Hematopoietic multipotent progenitor cell treated with erythropoietin and hydrocortisone succinate and interleukin-3 and kit ligand, for 8 days (in vitro differentiated cells): ENCODE results near the gene SPNS2.
A peak's percentile ranks its signal among the peaks of the same experiment; 100 is the strongest.

ENCODE experiments used
- DNase-seq: peaks from one replicate; pipeline ENCODE4 v3.0.0-alpha.2; 2015

The SPNS2 gene

GRCh38 chr17:4553669-4554068, 55.0 kb downstream of the SPNS2 start:
- no peak for DNase-seq

GRCh38 chr17:4554441-4554996, 55.8 kb downstream of the SPNS2 start:
- DNase-seq: no peak

DNA sequence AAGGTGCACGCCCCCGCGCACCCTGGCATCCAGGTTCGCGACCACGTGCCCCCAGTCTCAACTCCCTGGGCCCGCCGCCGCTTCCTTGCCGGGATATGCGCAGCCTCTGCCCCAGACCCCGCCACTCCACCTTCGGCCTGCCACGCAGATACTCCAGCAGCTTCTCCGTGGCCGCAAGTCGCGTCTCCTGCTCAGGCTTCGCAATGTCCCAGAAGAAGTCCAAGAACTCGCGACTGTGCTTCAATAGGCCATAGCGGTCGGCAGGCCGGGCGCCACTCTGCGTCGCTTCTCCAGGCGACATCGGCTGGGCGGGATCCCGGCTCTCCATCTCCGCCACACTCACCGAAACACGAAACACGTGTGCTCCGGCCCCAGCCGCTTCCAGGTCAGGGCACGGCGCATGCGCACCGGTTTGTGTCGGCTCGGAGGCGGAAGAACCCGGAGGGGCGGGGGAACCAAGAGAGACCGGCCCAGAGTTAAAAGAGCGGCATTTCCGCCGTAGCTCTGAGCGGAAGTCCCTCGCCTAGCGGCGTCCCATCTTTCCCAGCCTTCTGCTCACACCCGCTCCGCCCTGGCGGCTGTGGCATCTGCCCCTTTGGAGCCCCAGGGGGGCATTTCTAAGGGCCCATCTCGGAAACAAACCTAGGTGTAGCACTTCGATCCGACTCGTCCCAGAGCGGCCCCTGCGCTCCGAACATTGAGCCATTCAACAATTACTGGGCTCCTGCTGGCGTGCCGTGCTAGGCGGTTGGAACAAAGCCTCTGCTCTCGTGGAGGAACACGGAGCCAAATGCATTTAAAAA, 56.5 kb downstream of the SPNS2 start, which contains the start of gene MYBBP1A:
Gene MYBBP1A, minus strand, starts transcription at position 388 of the 803 bp plus-strand sequence. Its CDS starts 60 bp downstream, at position 328.
- DNase-seq: peak; percentile 97

GRCh38 chr17:4555873-4556759, 57.4 kb downstream of the SPNS2 start:
- no peak for DNase-seq

DNA sequence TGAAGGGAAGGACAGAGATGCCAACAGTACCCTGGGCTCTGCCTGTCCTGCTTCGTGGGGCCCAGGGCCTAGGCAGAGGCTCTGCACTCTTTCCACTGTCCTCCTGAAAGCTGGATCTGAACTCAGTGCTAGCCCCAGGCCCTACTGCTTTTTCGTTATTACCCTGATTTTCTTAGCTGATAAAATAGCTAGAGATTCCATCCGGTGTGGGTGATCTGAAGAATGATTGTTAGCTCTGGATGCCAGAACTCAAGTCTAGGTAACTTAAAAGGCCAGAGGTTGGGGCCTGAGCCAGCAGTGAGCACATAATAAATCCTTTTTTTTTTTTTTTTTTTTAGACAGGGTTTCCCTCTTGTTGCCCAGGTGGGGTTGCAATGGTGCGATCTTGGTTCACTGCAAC, 58.3 kb downstream of the SPNS2 start:
- no peak for DNase-seq

GRCh38 chr17:4557626-4558346, 59.1 kb downstream of the SPNS2 start:
- DNase-seq: no peak

GRCh38 chr17:4558347-4558971, 59.8 kb downstream of the SPNS2 start:
- DNase-seq: no peak

DNA sequence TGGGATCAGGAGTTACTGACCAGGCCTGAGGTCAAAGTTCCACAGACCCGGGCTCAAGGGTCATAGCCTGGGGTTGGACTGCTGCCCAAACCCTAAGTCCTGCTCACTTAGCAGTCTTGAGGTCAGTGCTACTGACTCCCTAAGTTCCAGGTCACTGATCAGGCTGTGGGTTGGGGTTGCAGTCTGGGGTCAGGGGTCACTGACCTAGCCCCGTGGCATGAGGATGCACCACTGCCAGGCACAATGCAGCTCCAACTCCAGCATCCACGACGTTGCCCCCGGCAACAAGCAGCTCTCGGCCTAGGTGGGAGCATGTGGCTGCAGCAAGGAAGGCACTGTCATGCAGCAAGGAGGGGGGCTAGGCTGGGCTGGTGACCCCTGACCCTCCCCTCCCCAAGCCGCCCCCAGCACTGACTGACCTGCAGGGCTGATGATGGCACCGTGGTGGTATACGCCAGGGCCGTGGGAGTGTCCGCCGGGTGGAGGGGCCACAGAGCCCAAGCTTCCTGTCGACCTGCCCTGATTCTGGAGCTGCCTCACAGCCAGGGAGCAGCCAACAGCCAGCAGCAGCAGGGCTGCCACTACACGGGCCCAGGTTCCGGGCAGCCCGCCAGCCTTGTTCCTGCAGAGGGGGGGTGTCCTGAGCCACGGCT, 60.6 kb downstream of the SPNS2 start:
- DNase-seq: no peak

GRCh38 chr17:4559966-4560365, 61.3 kb downstream of the SPNS2 start:
- DNase-seq: no peak

- no peak for DNase-seq
These were observed 61.7 kb downstream of the SPNS2 start, which contains the start of gene GGT6 for GRCh38 chr17:4560421-4560820. Gene GGT6, minus strand, starts transcription at chr17:4560577. Its CDS starts 56 bp downstream, at chr17:4560521.

GRCh38 chr17:4560837-4561256, 62.2 kb downstream of the SPNS2 start:
- no peak for DNase-seq

DNA sequence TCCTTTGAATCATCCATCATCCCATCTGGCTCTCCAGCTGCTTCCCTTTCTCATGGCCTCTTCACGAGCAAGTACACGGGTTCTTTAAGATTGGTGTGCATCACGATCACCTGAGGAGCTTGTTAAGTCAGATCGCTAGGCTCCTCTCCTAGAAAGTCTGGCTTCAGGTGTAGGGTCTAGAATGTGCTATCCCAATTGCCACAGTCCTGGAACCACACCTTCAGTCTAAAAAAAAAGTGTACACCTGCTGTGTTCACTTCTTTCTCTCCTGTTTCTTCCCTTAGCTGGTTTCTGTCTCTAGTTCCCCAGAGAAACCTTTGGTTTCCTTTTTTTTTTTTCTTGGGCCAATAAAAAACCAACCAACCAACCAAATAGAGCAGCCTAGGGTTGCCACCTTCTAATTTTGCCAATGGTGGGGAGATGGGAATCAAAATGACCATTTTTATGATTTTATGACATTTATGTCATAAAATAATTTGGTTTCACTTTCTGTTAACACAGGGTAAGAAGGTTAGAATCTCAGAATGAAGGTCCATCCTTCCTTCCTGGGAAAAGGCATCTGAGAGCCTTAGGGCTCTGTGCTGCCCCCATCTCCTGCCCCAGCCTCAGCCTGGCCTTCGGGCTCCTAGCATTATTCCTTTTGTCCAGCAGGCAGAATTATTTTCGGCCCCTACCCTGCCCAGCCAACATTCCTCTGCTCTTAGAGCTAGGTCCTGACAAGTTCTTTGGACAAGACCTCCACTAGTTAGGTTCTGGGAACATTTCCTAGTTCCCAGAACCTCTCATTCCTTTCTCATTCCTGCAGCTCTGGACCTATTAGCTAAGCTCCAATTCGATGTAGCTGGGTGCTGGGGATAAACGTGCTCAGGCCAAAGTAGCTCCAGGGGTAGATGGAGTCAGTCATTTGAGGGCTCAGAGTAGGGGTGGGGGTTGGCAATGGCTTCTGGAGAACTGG, 63.6 kb downstream of the SPNS2 start:
- no peak for DNase-seq

- DNase-seq: peak; percentile 86
These were observed 66.8 kb downstream of the SPNS2 start for GRCh38 chr17:4565209-4566141.

- peak; percentile 71 for DNase-seq
These were observed 68.1 kb downstream of the SPNS2 start for GRCh38 chr17:4566785-4567184.

GRCh38 chr17:4569591-4569990, 70.9 kb downstream of the SPNS2 start:
- no peak for DNase-seq

- DNase-seq: no peak
These were observed 73.5 kb downstream of the SPNS2 start for GRCh38 chr17:4572131-4572530.

GRCh38 chr17:4573115-4573514, 74.4 kb downstream of the SPNS2 start:
- DNase-seq: no peak

- no peak for DNase-seq
These were observed 75.0 kb downstream of the SPNS2 start for GRCh38 chr17:4573669-4574068.

DNA sequence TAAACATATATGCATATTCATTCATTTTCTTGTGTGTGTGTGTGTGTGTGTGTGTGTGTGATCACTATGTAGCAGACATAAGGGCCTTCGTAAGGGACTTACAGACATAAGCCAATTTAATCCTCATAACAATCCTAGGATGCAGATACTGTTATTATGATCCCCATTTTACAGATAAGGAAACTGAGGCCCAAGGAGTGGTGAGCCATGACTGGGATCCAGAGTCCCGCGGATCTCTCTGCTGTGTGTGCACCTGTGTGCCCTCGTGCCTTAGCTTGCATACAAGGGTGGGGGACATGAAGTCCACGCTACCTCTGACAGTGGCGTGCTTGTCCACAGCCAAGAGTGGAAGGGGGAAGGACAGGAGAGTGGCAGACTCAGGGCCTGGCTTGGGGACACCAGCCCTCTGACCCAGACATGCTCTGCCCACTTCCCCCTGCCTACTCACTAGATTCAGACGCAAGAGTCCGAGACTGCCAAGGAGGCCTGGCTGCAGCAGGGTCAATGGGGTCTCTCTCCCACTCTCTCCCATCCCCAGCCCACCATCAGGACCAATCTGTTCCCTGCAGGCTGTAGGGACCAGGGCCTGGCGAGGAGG, 75.9 kb downstream of the SPNS2 start:
- no peak for DNase-seq
